GM21515 (cell line): Measurements from ENCODE around the gene DAZ1.
"Not testable (repeated sequence)": the region's sequence is repeated elsewhere in the genome, so short reads cannot be mapped to it uniquely, and the experiment has no call there.

Experiments
- ATAC-seq: cut with Tn5 transposase; IDR thresholded peaks from one replicate; pipeline ENCODE4 v1.9.1; 2021; ENCODE audit not compliant: unreplicated experiment

DAZ1 gene, protein sequence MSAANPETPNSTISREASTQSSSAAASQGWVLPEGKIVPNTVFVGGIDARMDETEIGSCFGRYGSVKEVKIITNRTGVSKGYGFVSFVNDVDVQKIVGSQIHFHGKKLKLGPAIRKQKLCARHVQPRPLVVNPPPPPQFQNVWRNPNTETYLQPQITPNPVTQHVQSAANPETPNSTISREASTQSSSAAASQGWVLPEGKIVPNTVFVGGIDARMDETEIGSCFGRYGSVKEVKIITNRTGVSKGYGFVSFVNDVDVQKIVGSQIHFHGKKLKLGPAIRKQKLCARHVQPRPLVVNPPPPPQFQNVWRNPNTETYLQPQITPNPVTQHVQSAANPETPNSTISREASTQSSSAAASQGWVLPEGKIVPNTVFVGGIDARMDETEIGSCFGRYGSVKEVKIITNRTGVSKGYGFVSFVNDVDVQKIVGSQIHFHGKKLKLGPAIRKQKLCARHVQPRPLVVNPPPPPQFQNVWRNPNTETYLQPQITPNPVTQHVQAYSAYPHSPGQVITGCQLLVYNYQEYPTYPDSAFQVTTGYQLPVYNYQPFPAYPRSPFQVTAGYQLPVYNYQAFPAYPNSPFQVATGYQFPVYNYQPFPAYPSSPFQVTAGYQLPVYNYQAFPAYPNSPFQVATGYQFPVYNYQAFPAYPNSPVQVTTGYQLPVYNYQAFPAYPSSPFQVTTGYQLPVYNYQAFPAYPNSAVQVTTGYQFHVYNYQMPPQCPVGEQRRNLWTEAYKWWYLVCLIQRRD

DNA sequence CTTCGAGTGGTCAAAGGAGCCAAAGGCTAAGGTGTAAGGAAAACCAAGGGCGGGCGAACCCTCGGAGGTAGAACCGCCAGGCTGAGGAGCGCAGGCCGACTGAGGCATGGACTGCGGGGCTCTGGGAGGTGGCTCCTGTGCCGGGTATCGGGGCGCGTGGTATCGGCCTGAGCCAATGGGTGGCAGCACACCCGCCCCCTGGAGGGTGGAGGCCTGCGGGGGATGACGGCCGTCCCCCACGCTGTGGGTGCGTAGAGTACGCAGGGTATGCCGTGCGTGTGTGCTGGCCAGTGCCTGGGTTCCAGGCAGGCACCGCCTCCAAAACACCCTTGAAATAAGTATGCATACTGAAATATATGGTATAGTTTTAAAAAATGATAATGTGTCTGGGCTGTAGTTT lies at the start of gene DAZ1:
Gene DAZ1, minus strand, starts transcription at position 101 of the 400 bp plus-strand sequence. CDS start 208 bp downstream, outside the sequence.
- ATAC-seq, result not testable (repeated sequence)

DNA sequence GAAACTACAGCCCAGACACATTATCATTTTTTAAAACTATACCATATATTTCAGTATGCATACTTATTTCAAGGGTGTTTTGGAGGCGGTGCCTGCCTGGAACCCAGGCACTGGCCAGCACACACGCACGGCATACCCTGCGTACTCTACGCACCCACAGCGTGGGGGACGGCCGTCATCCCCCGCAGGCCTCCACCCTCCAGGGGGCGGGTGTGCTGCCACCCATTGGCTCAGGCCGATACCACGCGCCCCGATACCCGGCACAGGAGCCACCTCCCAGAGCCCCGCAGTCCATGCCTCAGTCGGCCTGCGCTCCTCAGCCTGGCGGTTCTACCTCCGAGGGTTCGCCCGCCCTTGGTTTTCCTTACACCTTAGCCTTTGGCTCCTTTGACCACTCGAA lies 20.4 kb upstream of the DAZ1 start, which contains the start of gene DAZ2:
Gene DAZ2, plus strand, starts transcription at position 301 of the 400 bp plus-strand sequence. CDS start 208 bp downstream, outside the sequence.
- not testable (repeated sequence) for ATAC-seq

DNA sequence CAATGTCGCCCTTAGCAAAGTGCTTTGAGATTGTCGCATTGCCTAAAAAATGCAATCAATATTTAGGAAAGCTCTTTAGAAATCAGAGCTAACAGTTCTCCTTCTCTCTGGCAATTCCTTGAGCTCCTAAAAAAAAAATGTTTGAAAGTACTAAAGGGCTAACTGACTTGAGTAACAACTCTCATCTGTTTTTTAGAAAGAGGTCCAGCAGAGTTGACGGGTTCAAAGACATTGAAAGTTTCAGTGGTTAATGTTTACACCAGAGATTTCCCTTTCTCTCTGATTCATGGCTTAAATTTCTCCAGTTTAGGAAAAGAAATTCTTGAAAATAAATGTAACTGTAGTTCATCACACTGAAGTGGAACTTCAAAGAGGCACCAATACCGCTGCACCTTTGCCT lies 11.9 kb upstream of the DAZ1 start:
- ATAC-seq, result not testable (repeated sequence)

DNA sequence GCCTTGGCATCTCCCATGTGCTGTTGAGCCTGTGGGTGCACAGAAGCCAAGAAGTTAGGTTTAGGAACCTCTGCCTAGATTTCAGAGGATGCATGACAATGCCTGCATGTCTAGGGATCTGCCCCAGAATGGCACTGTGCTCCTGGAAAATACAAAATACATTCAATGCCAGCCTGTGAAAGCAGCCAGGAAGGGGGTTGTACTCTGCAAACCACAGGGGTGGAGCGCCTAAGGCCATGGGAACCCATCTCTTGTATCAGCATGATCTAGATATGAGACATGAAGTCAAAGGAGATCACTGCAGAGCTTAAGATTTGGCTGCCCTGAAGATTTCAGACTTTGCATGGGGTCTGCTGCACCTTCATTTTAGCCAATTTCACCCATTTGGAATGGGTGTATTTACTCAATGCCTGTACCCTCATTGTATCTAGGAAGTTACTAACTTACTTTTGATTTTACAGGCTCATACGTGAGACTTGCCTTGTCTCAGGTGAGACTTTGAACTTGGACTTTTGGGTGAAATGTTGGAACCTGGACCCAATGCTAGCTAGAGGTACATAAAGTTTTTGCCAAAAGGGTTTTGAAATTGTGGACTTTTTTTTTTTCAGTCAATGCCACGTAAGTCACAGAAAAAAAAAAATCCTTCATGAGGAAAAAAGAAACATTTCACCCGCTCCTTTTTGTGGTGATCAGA lies 11.1 kb upstream of the DAZ1 start:
- not testable (repeated sequence) for ATAC-seq

DNA sequence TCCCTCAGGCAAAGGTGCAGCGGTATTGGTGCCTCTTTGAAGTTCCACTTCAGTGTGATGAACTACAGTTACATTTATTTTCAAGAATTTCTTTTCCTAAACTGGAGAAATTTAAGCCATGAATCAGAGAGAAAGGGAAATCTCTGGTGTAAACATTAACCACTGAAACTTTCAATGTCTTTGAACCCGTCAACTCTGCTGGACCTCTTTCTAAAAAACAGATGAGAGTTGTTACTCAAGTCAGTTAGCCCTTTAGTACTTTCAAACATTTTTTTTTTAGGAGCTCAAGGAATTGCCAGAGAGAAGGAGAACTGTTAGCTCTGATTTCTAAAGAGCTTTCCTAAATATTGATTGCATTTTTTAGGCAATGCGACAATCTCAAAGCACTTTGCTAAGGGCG lies 8.6 kb upstream of the DAZ1 start:
- not testable (repeated sequence) for ATAC-seq
